Astrocyte (in vitro differentiated cells and primary cell): ENCODE results near the gene CYBRD1. TPM values are rescaled to one million over a fixed set of nuclear protein-coding genes. Genes with fewer than 3 reads are reported as not detected.

ENCODE experiments used
- DNase-seq: peaks from one replicate; pipeline ENCODE4 v3.0.0-alpha.2; 2010; ENCODE audit warnings: low read depth
- FAIRE-seq: peaks from 2 replicates; lab custom pipeline; 2011; peaks lifted over from hg19 to GRCh38; lab: Jason Lieb, UNC
- H2AFZ ChIP-seq: 2 replicates; pipeline ENCODE4 v1.6.0; 2012; ENCODE audit warnings: low read depth, low read length, inconsistent platforms
- H3K27ac ChIP-seq: 2 replicates; pipeline ENCODE4 v1.5.1; 2011; ENCODE audit warnings: low read depth, low read length, inconsistent platforms
- H3K27me3 ChIP-seq: 2 replicates; pipeline ENCODE4 v1.6.0; 2011; ENCODE audit warnings: low read length, inconsistent platforms; ENCODE audit not compliant: insufficient read depth
- H3K36me3 ChIP-seq: 2 replicates; pipeline ENCODE4 v1.5.1; 2011; ENCODE audit warnings: low read length, inconsistent platforms; ENCODE audit not compliant: insufficient read depth
- H3K4me1 ChIP-seq: 2 replicates; pipeline ENCODE4 v1.5.1; 2011; ENCODE audit warnings: low read length, inconsistent platforms; ENCODE audit not compliant: insufficient read depth
- H3K4me2 ChIP-seq: 2 replicates; pipeline ENCODE4 v1.6.0; 2012; ENCODE audit warnings: low read length, inconsistent platforms
- H3K4me3 ChIP-seq: 2 replicates; pipeline ENCODE4 v1.5.1; 2011; ENCODE audit warnings: low read depth, mild to moderate bottlenecking, low read length, inconsistent platforms; ENCODE audit not compliant: insufficient read depth
- H3K79me2 ChIP-seq: 2 replicates; pipeline ENCODE4 v1.6.0; 2012; ENCODE audit warnings: mild to moderate bottlenecking, low read length, inconsistent platforms; ENCODE audit not compliant: insufficient read depth
- H3K9ac ChIP-seq: 2 replicates; pipeline ENCODE4 v1.6.0; 2012; ENCODE audit warnings: mild to moderate bottlenecking, low read length, inconsistent platforms
- H3K9me3 ChIP-seq: 2 replicates; pipeline ENCODE4 v1.5.1; 2012; ENCODE audit warnings: low read depth, mild to moderate bottlenecking, low read length, inconsistent platforms; ENCODE audit not compliant: insufficient read depth
- H4K20me1 ChIP-seq: 2 replicates; pipeline ENCODE4 v1.6.0; 2012; ENCODE audit warnings: low read length, inconsistent platforms; ENCODE audit not compliant: insufficient read depth
- H3K27ac Mint-ChIP-seq: one replicate; pipeline ENCODE4 v1.8.0; 2021; ENCODE audit warnings: mild to moderate bottlenecking, mixed read lengths; ENCODE audit not compliant: unreplicated experiment
- H3K27me3 Mint-ChIP-seq: one replicate; pipeline ENCODE4 v1.8.0; 2021; ENCODE audit warnings: low read depth, mixed read lengths; ENCODE audit not compliant: unreplicated experiment
- H3K36me3 Mint-ChIP-seq: one replicate; pipeline ENCODE4 v1.8.0; 2021; ENCODE audit warnings: low read depth, mixed read lengths; ENCODE audit not compliant: unreplicated experiment
- H3K4me1 Mint-ChIP-seq: one replicate; pipeline ENCODE4 v1.8.0; 2021; ENCODE audit warnings: low read depth, mixed read lengths; ENCODE audit not compliant: unreplicated experiment
- H3K4me3 Mint-ChIP-seq: one replicate; pipeline ENCODE4 v1.8.0; 2021; ENCODE audit warnings: mild to moderate bottlenecking, moderate library complexity, mixed read lengths; ENCODE audit not compliant: unreplicated experiment
- H3K9me3 Mint-ChIP-seq: one replicate; pipeline ENCODE4 v1.8.0; 2021; ENCODE audit warnings: mild to moderate bottlenecking, mixed read lengths; ENCODE audit not compliant: unreplicated experiment
- EZH2 ChIP-seq: IDR thresholded peaks from 2 replicates; pipeline ENCODE4 v1.6.1; 2012; ENCODE audit warnings: mild to moderate bottlenecking, low read length, inconsistent platforms; ENCODE audit not compliant: insufficient read depth
- total RNA-seq: library from RNA; stranded (reverse); gene quantifications from 2 replicates; pipeline ENCODE4 v1.2.1, GENCODE V29; 2021
- TF ChIP-seq, protein P1 (sequence below): IDR thresholded peaks from 2 replicates; pipeline ENCODE4 v1.5.1; 2011; ENCODE audit warnings: low read depth, mild to moderate bottlenecking, inconsistent platforms, low read length, moderate library complexity; ENCODE audit not compliant: insufficient read depth

CYBRD1 gene
- total RNA-seq, 1 donor from 2014 or later, result 26.7 TPM

GRCh38 chr2:171579481-171579880, 57.2 kb downstream of the CYBRD1 start:
- Histone ChIP-seq H3K9ac (no peak overlapping the region), H3K4me3 (no peak overlapping the region), H3K79me2 (no peaks in the 10 kb centered on the region), H2AFZ (no peak overlapping the region), H3K36me3 (no peaks in the 10 kb centered on the region), H3K27me3 (no peaks in the 10 kb centered on the region), H3K4me2 (no peak overlapping the region), H3K4me1 (no peaks in the 10 kb centered on the region), H3K9me3 (no peaks in the 10 kb centered on the region), H4K20me1 (no peaks in the 10 kb centered on the region), H3K27ac (no peak overlapping the region)
- no peaks in the 10 kb centered on the region for H3K9me3 Mint-ChIP-seq
- TF ChIP-seq, protein P1, sequence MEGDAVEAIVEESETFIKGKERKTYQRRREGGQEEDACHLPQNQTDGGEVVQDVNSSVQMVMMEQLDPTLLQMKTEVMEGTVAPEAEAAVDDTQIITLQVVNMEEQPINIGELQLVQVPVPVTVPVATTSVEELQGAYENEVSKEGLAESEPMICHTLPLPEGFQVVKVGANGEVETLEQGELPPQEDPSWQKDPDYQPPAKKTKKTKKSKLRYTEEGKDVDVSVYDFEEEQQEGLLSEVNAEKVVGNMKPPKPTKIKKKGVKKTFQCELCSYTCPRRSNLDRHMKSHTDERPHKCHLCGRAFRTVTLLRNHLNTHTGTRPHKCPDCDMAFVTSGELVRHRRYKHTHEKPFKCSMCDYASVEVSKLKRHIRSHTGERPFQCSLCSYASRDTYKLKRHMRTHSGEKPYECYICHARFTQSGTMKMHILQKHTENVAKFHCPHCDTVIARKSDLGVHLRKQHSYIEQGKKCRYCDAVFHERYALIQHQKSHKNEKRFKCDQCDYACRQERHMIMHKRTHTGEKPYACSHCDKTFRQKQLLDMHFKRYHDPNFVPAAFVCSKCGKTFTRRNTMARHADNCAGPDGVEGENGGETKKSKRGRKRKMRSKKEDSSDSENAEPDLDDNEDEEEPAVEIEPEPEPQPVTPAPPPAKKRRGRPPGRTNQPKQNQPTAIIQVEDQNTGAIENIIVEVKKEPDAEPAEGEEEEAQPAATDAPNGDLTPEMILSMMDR, result no peak
- no peak for TF ChIP-seq EZH2
- no peaks in the 10 kb centered on the region for H3K4me1 Mint-ChIP-seq
- H3K27me3 Mint-ChIP-seq, result peaks cover 2% of the 10 kb centered on the region
- no peak overlapping the region for H3K4me3 Mint-ChIP-seq
- H3K36me3 Mint-ChIP-seq, result no peaks in the 10 kb centered on the region
- no peak overlapping the region for H3K27ac Mint-ChIP-seq
- DNase-seq, result no peak
- no peak for FAIRE-seq

GRCh38 chr2:171583566-171583965, 61.3 kb downstream of the CYBRD1 start:
- Histone ChIP-seq H4K20me1 (no peaks in the 10 kb centered on the region), H3K4me2 (no peak overlapping the region), H2AFZ (no peak overlapping the region), H3K4me1 (no peaks in the 10 kb centered on the region), H3K27me3 (no peaks in the 10 kb centered on the region), H3K9me3 (no peaks in the 10 kb centered on the region), H3K9ac (no peak overlapping the region), H3K27ac (no peak overlapping the region), H3K4me3 (no peak overlapping the region), H3K79me2 (no peaks in the 10 kb centered on the region), H3K36me3 (no peaks in the 10 kb centered on the region)
- peaks cover 2% of the 10 kb centered on the region for H3K9me3 Mint-ChIP-seq
- no peak overlapping the region for H3K4me3 Mint-ChIP-seq
- no peak for FAIRE-seq
- H3K27ac Mint-ChIP-seq, result no peak overlapping the region
- DNase-seq, result no peak
- no peaks in the 10 kb centered on the region for H3K36me3 Mint-ChIP-seq
- H3K27me3 Mint-ChIP-seq, result peaks cover 2% of the 10 kb centered on the region
- TF ChIP-seq EZH2, result no peak
- TF ChIP-seq, protein P1, result no peak
- no peaks in the 10 kb centered on the region for H3K4me1 Mint-ChIP-seq

- no peak overlapping the region for H3K4me2 ChIP-seq
- no peaks in the 10 kb centered on the region for H3K36me3 Mint-ChIP-seq
- TF ChIP-seq EZH2, result no peak
- TF ChIP-seq, protein P1, result no peak
- H3K9ac ChIP-seq, result no peak overlapping the region
- no peak overlapping the region for H3K4me3 ChIP-seq
- no peaks in the 10 kb centered on the region for H3K4me1 ChIP-seq
- H3K4me3 Mint-ChIP-seq, result no peak overlapping the region
- H3K27ac ChIP-seq, result no peak overlapping the region
- no peaks in the 10 kb centered on the region for H3K9me3 ChIP-seq
- H3K36me3 ChIP-seq, result no peaks in the 10 kb centered on the region
- peaks cover 2% of the 10 kb centered on the region for H3K9me3 Mint-ChIP-seq
- peaks cover 2% of the 10 kb centered on the region for H3K27me3 Mint-ChIP-seq
- DNase-seq (no peak), FAIRE-seq (no peak)
- H3K79me2 ChIP-seq, result no peaks in the 10 kb centered on the region
- H3K4me1 Mint-ChIP-seq, result no peaks in the 10 kb centered on the region
- no peak overlapping the region for H2AFZ ChIP-seq
- H4K20me1 ChIP-seq, result no peaks in the 10 kb centered on the region
- H3K27ac Mint-ChIP-seq, result no peak overlapping the region
- no peaks in the 10 kb centered on the region for H3K27me3 ChIP-seq
Measured at GRCh38 chr2:171584001-171584400, 61.7 kb downstream of the CYBRD1 start.
